Endothelial cell (in vitro differentiated cells): ENCODE results near the gene PRR16. TPM values are rescaled to one million over a fixed set of nuclear protein-coding genes. Genes with fewer than 3 reads are reported as not detected.

Experiments used
- DNase-seq: peaks from one replicate; pipeline ENCODE4 v3.0.0; 2021; ENCODE audit warnings: low spot score
- H3K27ac Mint-ChIP-seq: one replicate; pipeline ENCODE4 v1.8.0; 2021; ENCODE audit warnings: mixed read lengths, inconsistent platforms; ENCODE audit not compliant: unreplicated experiment
- H3K27me3 Mint-ChIP-seq: one replicate; pipeline ENCODE4 v1.8.0; 2021; ENCODE audit warnings: mild to moderate bottlenecking, moderate library complexity, mixed read lengths, inconsistent platforms; ENCODE audit not compliant: unreplicated experiment
- H3K36me3 Mint-ChIP-seq: one replicate; pipeline ENCODE4 v1.8.0; 2021; ENCODE audit warnings: mild to moderate bottlenecking, low read depth, mixed read lengths, inconsistent platforms; ENCODE audit not compliant: unreplicated experiment
- H3K4me1 Mint-ChIP-seq: one replicate; pipeline ENCODE4 v1.8.0; 2021; ENCODE audit warnings: mild to moderate bottlenecking, mixed read lengths, inconsistent platforms; ENCODE audit not compliant: unreplicated experiment
- H3K4me3 Mint-ChIP-seq: one replicate; pipeline ENCODE4 v1.8.0; 2021; ENCODE audit warnings: mild to moderate bottlenecking, mixed read lengths, inconsistent platforms; ENCODE audit not compliant: unreplicated experiment
- H3K9me3 Mint-ChIP-seq: one replicate; pipeline ENCODE4 v1.8.0; 2021; ENCODE audit warnings: mixed read lengths, inconsistent platforms; ENCODE audit not compliant: unreplicated experiment
- CTCF ChIP-seq: fragments of 200-600 bp; sonication (generic); IDR thresholded peaks from one replicate; pipeline ENCODE4 v1.5.0; 2021; ENCODE audit warnings: antibody characterized with exemption; ENCODE audit not compliant: unreplicated experiment
- total RNA-seq: library from RNA; stranded (reverse); fragmentation: NEBNext Ultra II Directional; extraction: Animal tissue kit (Norgen Biotek cat#: 25700); gene quantifications from one replicate; pipeline ENCODE4 v1.2.1, GENCODE V29; 2021; ENCODE audit not compliant: unreplicated experiment

PRR16 gene
- total RNA-seq, 1 donor from 2014 or later, result not detected

DNA sequence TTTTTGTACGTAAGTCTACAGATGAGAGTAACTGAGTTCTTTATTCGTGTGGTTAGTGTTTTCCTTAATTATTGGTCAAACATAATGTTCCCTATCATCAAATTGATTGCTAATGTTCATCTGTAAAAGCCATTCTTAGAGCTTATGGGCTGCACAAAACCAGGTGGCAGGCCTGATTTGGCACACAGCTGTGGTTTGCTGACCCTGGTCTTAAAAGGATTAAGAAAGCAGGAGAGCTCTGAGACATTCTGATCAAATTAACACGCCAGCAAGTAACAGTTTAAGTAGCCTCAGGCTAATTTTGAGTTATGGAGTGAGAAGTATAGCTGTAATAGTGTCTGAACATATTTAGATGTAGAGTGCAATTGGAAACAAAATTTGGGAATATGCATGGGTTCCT, 63.2 kb downstream of the PRR16 start:
- Mint-ChIP-seq H3K27me3 (no peaks in the 10 kb centered on the region), H3K4me1 (no peaks in the 10 kb centered on the region), H3K27ac (no peak overlapping the region), H3K36me3 (no peaks in the 10 kb centered on the region), H3K9me3 (no peaks in the 10 kb centered on the region), H3K4me3 (no peak overlapping the region)
- DNase-seq, result no peak
- no peak for TF ChIP-seq CTCF

DNA sequence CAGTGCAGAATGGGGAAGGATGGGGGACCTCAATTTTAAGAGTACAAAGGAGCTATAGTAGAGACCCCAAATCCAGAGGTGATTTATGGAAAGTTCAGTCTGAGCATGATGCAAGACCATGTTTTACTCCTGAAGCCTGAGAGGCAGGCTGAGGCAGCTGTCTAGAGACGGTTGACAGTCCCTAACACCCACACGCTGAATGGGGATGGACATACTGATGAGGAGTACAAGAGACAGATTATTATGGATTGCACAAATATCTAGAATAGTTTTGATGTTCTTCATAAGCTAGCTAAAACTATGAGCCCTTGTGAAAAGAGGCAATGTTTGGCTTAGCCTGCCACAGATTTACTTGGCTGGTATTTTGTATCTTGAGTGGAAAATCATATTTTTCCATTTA, 64.5 kb downstream of the PRR16 start:
- no peaks in the 10 kb centered on the region for H3K4me1 Mint-ChIP-seq
- no peak for DNase-seq
- no peak for TF ChIP-seq CTCF
- H3K27ac Mint-ChIP-seq, result no peak overlapping the region
- no peaks in the 10 kb centered on the region for H3K9me3 Mint-ChIP-seq
- H3K36me3 Mint-ChIP-seq, result no peaks in the 10 kb centered on the region
- no peaks in the 10 kb centered on the region for H3K27me3 Mint-ChIP-seq
- no peak overlapping the region for H3K4me3 Mint-ChIP-seq

DNA sequence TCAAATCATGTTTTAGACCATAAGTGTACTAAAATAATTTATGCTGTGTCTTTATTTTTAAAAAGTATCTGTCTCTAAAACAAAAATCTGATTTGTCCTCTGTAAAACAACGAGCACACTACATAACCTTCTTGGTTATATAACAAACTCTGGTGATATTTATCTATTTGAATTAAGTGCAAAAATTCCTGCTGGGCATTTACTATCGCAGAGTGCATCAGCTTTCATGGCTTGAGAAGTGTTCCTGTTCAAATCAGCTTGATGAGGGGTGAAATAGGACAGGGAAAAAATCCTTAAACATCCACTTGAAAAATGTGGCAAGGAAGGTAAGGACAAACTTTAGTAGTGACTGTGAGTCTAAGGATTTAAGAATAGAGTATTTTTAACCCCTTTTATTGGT, 65.3 kb downstream of the PRR16 start:
- Mint-ChIP-seq H3K36me3 (no peaks in the 10 kb centered on the region), H3K27me3 (no peaks in the 10 kb centered on the region), H3K27ac (no peak overlapping the region), H3K4me3 (no peak overlapping the region), H3K4me1 (no peaks in the 10 kb centered on the region), H3K9me3 (no peaks in the 10 kb centered on the region)
- no peak for TF ChIP-seq CTCF
- no peak for DNase-seq

- Mint-ChIP-seq H3K4me3 (no peak overlapping the region), H3K36me3 (no peaks in the 10 kb centered on the region), H3K27ac (no peak overlapping the region), H3K27me3 (no peaks in the 10 kb centered on the region), H3K9me3 (no peaks in the 10 kb centered on the region), H3K4me1 (no peaks in the 10 kb centered on the region)
- TF ChIP-seq CTCF, result no peak
- DNase-seq, result no peak
Observed at GRCh38 chr5:120531215-120531614, 67.1 kb downstream of the PRR16 start.

DNA sequence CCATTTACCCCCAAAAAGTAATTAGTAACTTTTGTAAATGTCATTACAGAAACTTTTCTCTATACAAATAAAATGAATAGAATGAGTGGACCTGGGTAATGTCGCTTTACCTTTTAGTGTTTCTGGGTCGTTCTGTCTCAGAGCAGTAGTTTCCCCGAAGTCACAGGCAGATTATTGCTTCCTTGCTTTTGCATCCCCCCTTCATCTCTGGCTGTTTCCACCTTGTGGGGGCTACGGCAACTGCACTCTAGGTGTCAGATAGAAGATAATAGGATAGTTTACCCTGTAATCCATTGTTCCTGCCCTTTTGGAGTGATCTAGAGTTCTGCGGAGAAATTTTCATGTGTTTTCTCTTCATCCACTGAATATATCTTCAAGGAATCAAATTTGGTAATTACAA, 68.7 kb downstream of the PRR16 start:
- DNase-seq, result peak; percentile 53
- Mint-ChIP-seq H3K27me3 (no peaks in the 10 kb centered on the region), H3K27ac (no peak overlapping the region), H3K4me1 (no peaks in the 10 kb centered on the region), H3K9me3 (no peaks in the 10 kb centered on the region), H3K4me3 (no peak overlapping the region), H3K36me3 (no peaks in the 10 kb centered on the region)
- peak; percentile 66 for TF ChIP-seq CTCF
